Tibial nerve (tissue), 4 donors: ENCODE measurements around the gene NIT2.

ENCODE experiments used
- EP300 ChIP-seq, 2 donors: sonication (generic); formaldehyde crosslinking; IDR thresholded peaks; one replicate each; pipeline ENCODE4 v1.6.1; 2017; ENCODE audit warnings: antibody characterized with exemption in 2 of 2, mild to moderate bottlenecking in 1 of 2
- POLR2A ChIP-seq, 2 donors: fragments of 450-650 bp; IDR thresholded peaks; one replicate each; pipeline ENCODE4 v1.6.1; 2017; ENCODE audit warnings: antibody characterized with exemption in 2 of 2, mild to moderate bottlenecking in 2 of 2, moderate library complexity in 2 of 2
- TF ChIP-seq, protein P1 (sequence below), 5 experiments: fragments of 200-600 bp in 3 of 5; fragments of 450-650 bp in 2 of 5; sonication (generic) in 3 of 5; IDR thresholded peaks; one replicate each; pipeline ENCODE4 v1.5.1; 2016 to 2019; ENCODE audit warnings: antibody characterized with exemption in 5 of 5, mild to moderate bottlenecking in 3 of 5, moderate library complexity in 2 of 5

DNA sequence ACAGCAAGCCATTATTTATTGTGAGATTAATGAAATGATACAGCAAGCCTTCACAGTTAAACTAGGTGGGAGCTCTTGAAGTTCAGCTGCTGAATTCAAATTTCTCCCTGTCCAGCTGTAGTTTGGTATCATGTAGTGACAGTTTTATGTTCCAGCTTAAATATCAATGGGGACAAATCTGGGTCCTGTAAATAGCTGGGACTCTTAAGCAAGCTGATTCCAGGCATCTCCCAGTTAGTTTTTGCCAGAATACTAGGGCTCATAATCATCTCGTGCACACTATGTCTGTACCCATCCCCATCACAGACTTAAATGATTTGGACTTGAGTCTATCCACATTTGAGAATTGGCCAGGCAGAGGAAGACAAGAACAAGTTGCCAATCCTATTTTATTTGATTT, 27.9 kb upstream of the NIT2 start:
- TF ChIP-seq, protein P1, sequence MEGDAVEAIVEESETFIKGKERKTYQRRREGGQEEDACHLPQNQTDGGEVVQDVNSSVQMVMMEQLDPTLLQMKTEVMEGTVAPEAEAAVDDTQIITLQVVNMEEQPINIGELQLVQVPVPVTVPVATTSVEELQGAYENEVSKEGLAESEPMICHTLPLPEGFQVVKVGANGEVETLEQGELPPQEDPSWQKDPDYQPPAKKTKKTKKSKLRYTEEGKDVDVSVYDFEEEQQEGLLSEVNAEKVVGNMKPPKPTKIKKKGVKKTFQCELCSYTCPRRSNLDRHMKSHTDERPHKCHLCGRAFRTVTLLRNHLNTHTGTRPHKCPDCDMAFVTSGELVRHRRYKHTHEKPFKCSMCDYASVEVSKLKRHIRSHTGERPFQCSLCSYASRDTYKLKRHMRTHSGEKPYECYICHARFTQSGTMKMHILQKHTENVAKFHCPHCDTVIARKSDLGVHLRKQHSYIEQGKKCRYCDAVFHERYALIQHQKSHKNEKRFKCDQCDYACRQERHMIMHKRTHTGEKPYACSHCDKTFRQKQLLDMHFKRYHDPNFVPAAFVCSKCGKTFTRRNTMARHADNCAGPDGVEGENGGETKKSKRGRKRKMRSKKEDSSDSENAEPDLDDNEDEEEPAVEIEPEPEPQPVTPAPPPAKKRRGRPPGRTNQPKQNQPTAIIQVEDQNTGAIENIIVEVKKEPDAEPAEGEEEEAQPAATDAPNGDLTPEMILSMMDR (IDR thresholded peaks at IDR 0.05) = no peak
- no peak for TF ChIP-seq POLR2A (IDR thresholded peaks at IDR 0.05)
- no peak for TF ChIP-seq EP300 (IDR thresholded peaks at IDR 0.05)
